DMS114 treated with DMSO at 0.1 percent for 48 hours (cell line): ENCODE results near the gene DNMT1.
"Not testable (repeated sequence)": the region's sequence is repeated elsewhere in the genome, so short reads cannot be mapped to it uniquely, and the experiment has no call there.

Experiments
- DNase-seq: peaks from one replicate; lab custom pipeline; 2025; ENCODE audit not compliant: unreplicated experiment; lab: John Stamatoyannopoulos, UW

Gene DNMT1

GRCh38 chr19:10194500-10195198 is at the start of gene DNMT1:
TSS of gene DNMT1 (minus strand) at chr19:10194953. CDS start at chr19:10194899, 54 bp downstream.
- peak; percentile 87 for DNase-seq

- DNase-seq = no peak
Observed at GRCh38 chr19:10243606-10244005, 48.9 kb upstream of the DNMT1 start.

GRCh38 chr19:10241826-10242449 is 47.2 kb upstream of the DNMT1 start:
- not testable (repeated sequence) for DNase-seq

GRCh38 chr19:10238172-10238783 is 43.5 kb upstream of the DNMT1 start:
- no peak for DNase-seq

- no peak for DNase-seq
Observed at GRCh38 chr19:10237702-10238101, 42.9 kb upstream of the DNMT1 start.

- not testable (repeated sequence) for DNase-seq
Observed at GRCh38 chr19:10235409-10235808, 40.7 kb upstream of the DNMT1 start.

- no peak for DNase-seq
Observed at GRCh38 chr19:10235003-10235402, 40.2 kb upstream of the DNMT1 start.

GRCh38 chr19:10233946-10234345 is 39.2 kb upstream of the DNMT1 start:
- DNase-seq = no peak

- DNase-seq = no peak
Observed at GRCh38 chr19:10231612-10232228, 37.0 kb upstream of the DNMT1 start.

GRCh38 chr19:10230861-10231611 is 36.3 kb upstream of the DNMT1 start, which contains the start of gene S1PR2:
TSS of gene S1PR2 (minus strand) at chr19:10231331. CDS start at chr19:10224905, 6,426 bp downstream.
- DNase-seq = peak; percentile 23

- no peak for DNase-seq
Observed at GRCh38 chr19:10230173-10230860, 35.6 kb upstream of the DNMT1 start.

GRCh38 chr19:10228920-10229319 is 34.2 kb upstream of the DNMT1 start:
- DNase-seq = peak; percentile 22

- no peak for DNase-seq
Observed at GRCh38 chr19:10228393-10228792, 33.6 kb upstream of the DNMT1 start.

- no peak for DNase-seq
Observed at GRCh38 chr19:10227026-10227971, 32.5 kb upstream of the DNMT1 start.

- no peak for DNase-seq
Observed at GRCh38 chr19:10226376-10227025, 31.7 kb upstream of the DNMT1 start.

- no peak for DNase-seq
Observed at GRCh38 chr19:10226021-10226375, 31.2 kb upstream of the DNMT1 start.

- DNase-seq = no peak
Observed at GRCh38 chr19:10224337-10224736, 29.6 kb upstream of the DNMT1 start.

GRCh38 chr19:10223488-10224213 is 28.9 kb upstream of the DNMT1 start:
- no peak for DNase-seq
